Tibial nerve (tissue), 3 donors: ENCODE measurements around the gene CASP3.
"Not testable (repeated sequence)": the region's sequence is repeated elsewhere in the genome, so short reads cannot be mapped to it uniquely, and the experiment has no call there.

Experiments
- POLR2A ChIP-seq, 2 donors: fragments of 450-650 bp; IDR thresholded peaks; one replicate each; pipeline ENCODE4 v1.6.1; 2017; ENCODE audit warnings: antibody characterized with exemption in 2 of 2, mild to moderate bottlenecking in 2 of 2, moderate library complexity in 2 of 2
- TF ChIP-seq, protein P1 (sequence below), 5 experiments: fragments of 200-600 bp in 3 of 5; fragments of 450-650 bp in 2 of 5; sonication (generic) in 3 of 5; IDR thresholded peaks; one replicate each; pipeline ENCODE4 v1.5.1; 2016 to 2019; ENCODE audit warnings: antibody characterized with exemption in 5 of 5, mild to moderate bottlenecking in 3 of 5, moderate library complexity in 2 of 5

DNA sequence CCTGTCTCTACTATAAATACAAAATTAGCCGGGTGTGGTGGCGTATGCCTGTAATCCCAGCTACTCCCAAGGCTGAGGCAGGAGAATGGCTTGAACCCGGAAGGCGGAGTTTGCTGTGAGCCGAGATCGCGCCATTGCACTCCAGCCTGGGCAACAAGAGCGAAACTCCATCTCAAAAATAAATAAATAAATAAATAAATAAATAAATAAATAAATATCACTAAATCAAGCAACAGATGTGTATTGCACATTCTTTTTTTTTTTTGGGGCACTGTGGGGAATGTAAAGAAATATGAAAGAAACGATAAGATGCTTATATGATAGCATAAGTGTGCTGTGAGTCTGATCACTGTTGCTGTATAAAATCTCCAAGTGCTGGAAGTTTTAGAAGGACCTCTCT is 8.6 kb upstream of the CASP3 start:
- TF ChIP-seq, protein P1, sequence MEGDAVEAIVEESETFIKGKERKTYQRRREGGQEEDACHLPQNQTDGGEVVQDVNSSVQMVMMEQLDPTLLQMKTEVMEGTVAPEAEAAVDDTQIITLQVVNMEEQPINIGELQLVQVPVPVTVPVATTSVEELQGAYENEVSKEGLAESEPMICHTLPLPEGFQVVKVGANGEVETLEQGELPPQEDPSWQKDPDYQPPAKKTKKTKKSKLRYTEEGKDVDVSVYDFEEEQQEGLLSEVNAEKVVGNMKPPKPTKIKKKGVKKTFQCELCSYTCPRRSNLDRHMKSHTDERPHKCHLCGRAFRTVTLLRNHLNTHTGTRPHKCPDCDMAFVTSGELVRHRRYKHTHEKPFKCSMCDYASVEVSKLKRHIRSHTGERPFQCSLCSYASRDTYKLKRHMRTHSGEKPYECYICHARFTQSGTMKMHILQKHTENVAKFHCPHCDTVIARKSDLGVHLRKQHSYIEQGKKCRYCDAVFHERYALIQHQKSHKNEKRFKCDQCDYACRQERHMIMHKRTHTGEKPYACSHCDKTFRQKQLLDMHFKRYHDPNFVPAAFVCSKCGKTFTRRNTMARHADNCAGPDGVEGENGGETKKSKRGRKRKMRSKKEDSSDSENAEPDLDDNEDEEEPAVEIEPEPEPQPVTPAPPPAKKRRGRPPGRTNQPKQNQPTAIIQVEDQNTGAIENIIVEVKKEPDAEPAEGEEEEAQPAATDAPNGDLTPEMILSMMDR (IDR thresholded peaks at IDR 0.05), result not testable (repeated sequence)
- TF ChIP-seq POLR2A (IDR thresholded peaks at IDR 0.05), result not testable (repeated sequence)
